HepG2 (cell line): Measurements from ENCODE around the gene MAP2K3. TPM values are rescaled to one million over a fixed set of nuclear protein-coding genes. Genes with fewer than 3 reads are reported as not detected.

Experiments used
- GTF3A ChIP-seq: sonication (generic); formaldehyde crosslinking; conservative IDR thresholded peaks from 2 replicates; pipeline ENCODE4 v1.4.0; 2020; ENCODE audit warnings: mild to moderate bottlenecking, missing genetic modification reagents
- HDAC1 ChIP-seq: sonication (generic); formaldehyde crosslinking; IDR thresholded peaks from 2 replicates; pipeline ENCODE4 v1.5.1; 2020; ENCODE audit warnings: mild to moderate bottlenecking, missing genetic modification reagents
- NCOA2 ChIP-seq: sonication (generic); formaldehyde crosslinking; IDR thresholded peaks from 2 replicates; pipeline ENCODE4 v1.8.0; 2022; ENCODE audit warnings: inconsistent platforms
- NR2F1 ChIP-seq, 2 experiments: fragments of 450-650 bp in 1 of 2; formaldehyde crosslinking in 1 of 2; IDR thresholded peaks; 2 replicates each; pipeline versions ENCODE4 v1.5.0 to v1.6.1; 2016 to 2020; ENCODE audit warnings: mild to moderate bottlenecking in 1 of 2, missing compliant biosample characterization in 1 of 2, missing genetic modification reagents in 1 of 2, moderate library complexity in 1 of 2
- RFX3 ChIP-seq: IDR thresholded peaks from 2 replicates; pipeline ENCODE4 v1.6.1; 2016; ENCODE audit warnings: missing biosample characterization, missing genetic modification reagents
- SKIL ChIP-seq: sonication (generic); formaldehyde crosslinking; IDR thresholded peaks from 2 replicates; pipeline ENCODE4 v1.8.0; 2022; ENCODE audit warnings: missing genetic modification reagents, mild to moderate bottlenecking, moderate library complexity, borderline replicate concordance
- SOX13 ChIP-seq, 3 experiments: fragments of 450-650 bp in 1 of 3; sonication (generic) in 1 of 3; formaldehyde crosslinking in 1 of 3; IDR thresholded peaks in 2 of 3; conservative IDR thresholded peaks in 1 of 3; 2 replicates each; pipeline versions ENCODE4 v1.5.0 to v1.6.1; 2016 to 2020; ENCODE audit warnings: antibody characterized with exemption in 1 of 3, mild to moderate bottlenecking in 1 of 3, missing compliant biosample characterization in 1 of 3, missing genetic modification reagents in 1 of 3, moderate library complexity in 1 of 3
- SPEN ChIP-seq: sonication (generic); formaldehyde crosslinking; IDR thresholded peaks from 2 replicates; pipeline ENCODE4 v1.5.1; 2020; ENCODE audit warnings: low read depth, mild to moderate bottlenecking, missing genetic modification reagents
- SSRP1 ChIP-seq: IDR thresholded peaks from 2 replicates; pipeline ENCODE4 v1.6.1; 2016; ENCODE audit warnings: control low read depth
- TBX2 ChIP-seq: sonication (generic); formaldehyde crosslinking; IDR thresholded peaks from 2 replicates; pipeline ENCODE4 v1.5.0; 2020; ENCODE audit warnings: missing genetic modification reagents, mild to moderate bottlenecking, borderline replicate concordance
- TRIM22 ChIP-seq: fragments of 450-650 bp; IDR thresholded peaks from 2 replicates; pipeline ENCODE4 v1.6.1; 2017
- ZBTB10 ChIP-seq: sonication (generic); formaldehyde crosslinking; IDR thresholded peaks from 2 replicates; pipeline ENCODE4 v1.4.0; 2020; ENCODE audit warnings: missing genetic modification reagents, borderline replicate concordance
- ZBTB43 ChIP-seq: sonication (generic); formaldehyde crosslinking; conservative IDR thresholded peaks from 2 replicates; pipeline ENCODE4 v1.4.0; 2020; ENCODE audit warnings: missing genetic modification reagents
- ZNF274 ChIP-seq: sonication (generic); formaldehyde crosslinking; IDR thresholded peaks from 2 replicates; pipeline ENCODE4 v1.5.1; 2020; ENCODE audit warnings: mild to moderate bottlenecking, missing genetic modification reagents
- ZNF496 ChIP-seq: sonication (generic); formaldehyde crosslinking; IDR thresholded peaks from 2 replicates; pipeline ENCODE4 v1.8.1; 2023; ENCODE audit warnings: mild to moderate bottlenecking, moderate library complexity, missing genetic modification reagents; ENCODE audit not compliant: insufficient replicate concordance
- ZNF761 ChIP-seq: sonication (generic); formaldehyde crosslinking; conservative IDR thresholded peaks from 2 replicates; pipeline ENCODE4 v1.4.0; 2020; ENCODE audit warnings: mild to moderate bottlenecking, missing genetic modification reagents
- polyA plus RNA-seq, 8 experiments: library from polyadenylated mRNA; depleted of rRNA in 3 of 8; stranded (reverse) in 7 of 8; unstranded in 1 of 8; fragments of >200 nt; fragmentation: Illumina TruSeq in 4 of 8; extraction: Trizol in 4 of 8; gene quantifications; 2 replicates each; pipeline versions ENCODE4 v1.2.1 to v1.2.3, GENCODE V29; 2011 to 2016; ENCODE audit warnings: low read depth in 4 of 8, missing spikeins in 1 of 8, mixed read lengths in 1 of 8; ENCODE audit not compliant: insufficient read depth in 1 of 8
- total RNA-seq, 5 experiments: library from RNA; depleted of rRNA; stranded (reverse); fragments of >200 nt; fragmentation: Illumina TruSeq; extraction: Trizol; gene quantifications; 2 replicates each; pipeline ENCODE4 v1.2.3, GENCODE V29; 2016; ENCODE audit warnings: low read depth in 1 of 5
- TF ChIP-seq, protein P1 (sequence below): sonication (generic); formaldehyde crosslinking; IDR thresholded peaks from 2 replicates; pipeline ENCODE4 v1.5.1; 2020; ENCODE audit warnings: mild to moderate bottlenecking, missing genetic modification reagents, moderate library complexity
- TF ChIP-seq, protein P2 (sequence below): IDR thresholded peaks from 2 replicates; pipeline ENCODE4 v1.6.1; 2016; ENCODE audit warnings: low read depth, borderline replicate concordance

The MAP2K3 gene
- total and polyA plus RNA-seq, 2 of the 13 experiments (the other 11 are each of a cell fraction or from before 2014, with no cell fraction given) = 20.5 to 27.4 TPM

- TF ChIP-seq NR2F1 (CRISPR knock-in tag; IDR thresholded peaks at IDR 0.05) = no peak
- TF ChIP-seq, protein P1, sequence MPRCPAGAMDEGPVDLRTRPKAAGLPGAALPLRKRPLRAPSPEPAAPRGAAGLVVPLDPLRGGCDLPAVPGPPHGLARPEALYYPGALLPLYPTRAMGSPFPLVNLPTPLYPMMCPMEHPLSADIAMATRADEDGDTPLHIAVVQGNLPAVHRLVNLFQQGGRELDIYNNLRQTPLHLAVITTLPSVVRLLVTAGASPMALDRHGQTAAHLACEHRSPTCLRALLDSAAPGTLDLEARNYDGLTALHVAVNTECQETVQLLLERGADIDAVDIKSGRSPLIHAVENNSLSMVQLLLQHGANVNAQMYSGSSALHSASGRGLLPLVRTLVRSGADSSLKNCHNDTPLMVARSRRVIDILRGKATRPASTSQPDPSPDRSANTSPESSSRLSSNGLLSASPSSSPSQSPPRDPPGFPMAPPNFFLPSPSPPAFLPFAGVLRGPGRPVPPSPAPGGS = peak; percentile 76; the same call in 1 of the 2 replicates
- TF ChIP-seq ZBTB10 (CRISPR knock-in tag) = peak; percentile 55; the same call in 1 of the 2 replicates
- no peak for TF ChIP-seq RFX3 (CRISPR knock-in tag)
- TF ChIP-seq ZNF274 = peak; percentile 76; the same call in 1 of the 2 replicates
- no peak for TF ChIP-seq NCOA2 (CRISPR knock-in tag)
- peak; percentile 72 for TF ChIP-seq TBX2 (CRISPR knock-in tag)
- TF ChIP-seq ZNF496 (CRISPR knock-in tag) = no peak
- TF ChIP-seq SKIL (CRISPR knock-in tag) = 0 out of 2 replicates have a peak, but pooled peaks have one; percentile 5
- peak; percentile 75 for TF ChIP-seq ZBTB43 (CRISPR knock-in tag)
- no peak for TF ChIP-seq GTF3A (CRISPR knock-in tag)
- no peak; the same call in 1 of the 2 replicates for TF ChIP-seq ZNF761 (CRISPR knock-in tag)
- TF ChIP-seq TRIM22 = no peak
- TF ChIP-seq SSRP1 (CRISPR knock-in tag) = no peak
- peak; percentile 68 for TF ChIP-seq SPEN (CRISPR knock-in tag)
- TF ChIP-seq, protein P2, sequence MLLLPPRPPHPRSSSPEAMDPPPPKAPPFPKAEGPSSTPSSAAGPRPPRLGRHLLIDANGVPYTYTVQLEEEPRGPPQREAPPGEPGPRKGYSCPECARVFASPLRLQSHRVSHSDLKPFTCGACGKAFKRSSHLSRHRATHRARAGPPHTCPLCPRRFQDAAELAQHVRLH (CRISPR knock-in tag) = no peak
- TF ChIP-seq SOX13 (IDR thresholded peaks at IDR 0.05) = no peak
- no peak; a peak in 1 of 4 replicates for TF ChIP-seq SOX13 (CRISPR knock-in tag; conservative IDR thresholded peaks at IDR 0.05 in 1 of 2, IDR thresholded peaks at IDR 0.05 in 1 of 2)
- peak; percentile 88; the same call in 1 of the 2 replicates for TF ChIP-seq HDAC1
These were observed 8.8 kb upstream of the MAP2K3 start (continued) for GRCh38 chr17:21275579-21276263.
